HG03159 (cell line): Measurements from ENCODE around the gene CDH26.

Source experiments
- ATAC-seq: cut with Tn5 transposase; IDR thresholded peaks from one replicate; pipeline ENCODE4 v1.9.1; 2021; ENCODE audit warnings: mild to moderate bottlenecking, moderate library complexity; ENCODE audit not compliant: unreplicated experiment

Gene CDH26

DNA sequence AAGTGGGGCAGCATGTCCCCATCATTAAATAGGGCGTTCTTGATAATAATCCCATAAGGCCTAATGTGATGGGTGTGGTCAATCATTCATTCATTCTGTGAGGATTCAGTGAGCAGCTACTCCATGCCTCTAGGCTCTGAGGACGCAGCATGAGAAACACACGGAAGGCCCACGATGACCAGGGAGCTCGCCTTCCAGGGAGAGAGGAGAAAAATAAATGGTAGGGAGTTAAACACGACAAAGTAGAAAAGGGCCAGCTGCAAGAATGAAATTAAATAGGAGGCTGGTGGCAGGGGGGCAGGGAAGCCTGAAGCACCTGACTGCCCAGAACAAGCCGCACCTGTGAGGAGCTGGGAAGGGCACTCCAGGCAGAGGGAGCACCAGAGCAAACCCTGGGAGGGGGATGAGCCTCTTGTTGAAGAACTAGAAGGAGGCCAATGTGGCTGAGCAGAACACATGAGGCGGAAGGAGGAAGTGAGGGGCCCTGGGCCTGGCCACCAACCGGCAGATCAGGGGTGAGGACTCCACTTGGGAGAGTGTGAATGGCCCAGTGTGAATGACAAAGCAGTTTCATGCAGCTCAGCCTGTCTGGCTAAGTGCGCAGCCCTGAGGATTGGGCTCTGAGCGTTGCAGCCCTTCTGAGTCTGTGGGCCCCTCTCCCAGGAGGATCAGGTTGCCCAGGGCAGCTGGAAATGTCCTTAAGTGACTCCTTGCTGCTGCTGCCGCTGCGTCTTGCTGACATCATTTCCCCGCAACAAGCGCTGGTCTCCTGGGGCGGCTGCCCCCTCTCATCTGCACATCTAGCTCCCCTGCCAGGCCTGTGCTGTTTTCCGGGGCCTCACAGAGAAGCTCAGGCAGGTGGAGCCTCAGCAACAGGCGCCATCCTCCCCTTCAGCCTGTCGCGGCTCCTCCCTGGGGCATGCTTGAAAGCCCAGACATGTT is 99.9 kb downstream of the CDH26 start:
- ATAC-seq, result no peak

DNA sequence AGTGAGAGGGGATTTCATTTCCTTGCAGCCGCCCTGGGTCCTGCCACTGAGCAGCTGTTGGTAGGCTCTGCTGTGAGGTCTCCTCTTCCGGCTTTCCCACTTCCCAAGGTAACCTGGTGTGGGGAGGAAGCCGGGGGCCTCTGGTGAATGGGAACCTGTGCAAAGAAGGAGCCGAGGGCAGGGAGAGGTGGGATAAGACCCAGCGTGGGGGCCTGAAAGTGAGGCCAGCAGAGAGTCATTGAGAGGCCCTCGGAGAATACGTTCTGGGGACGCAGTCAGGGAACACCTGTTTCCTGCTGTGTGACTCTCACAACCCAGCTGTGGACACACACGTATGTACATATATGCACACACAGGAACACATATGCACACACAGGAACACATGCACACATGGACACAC is 100.7 kb downstream of the CDH26 start:
- ATAC-seq, result no peak

DNA sequence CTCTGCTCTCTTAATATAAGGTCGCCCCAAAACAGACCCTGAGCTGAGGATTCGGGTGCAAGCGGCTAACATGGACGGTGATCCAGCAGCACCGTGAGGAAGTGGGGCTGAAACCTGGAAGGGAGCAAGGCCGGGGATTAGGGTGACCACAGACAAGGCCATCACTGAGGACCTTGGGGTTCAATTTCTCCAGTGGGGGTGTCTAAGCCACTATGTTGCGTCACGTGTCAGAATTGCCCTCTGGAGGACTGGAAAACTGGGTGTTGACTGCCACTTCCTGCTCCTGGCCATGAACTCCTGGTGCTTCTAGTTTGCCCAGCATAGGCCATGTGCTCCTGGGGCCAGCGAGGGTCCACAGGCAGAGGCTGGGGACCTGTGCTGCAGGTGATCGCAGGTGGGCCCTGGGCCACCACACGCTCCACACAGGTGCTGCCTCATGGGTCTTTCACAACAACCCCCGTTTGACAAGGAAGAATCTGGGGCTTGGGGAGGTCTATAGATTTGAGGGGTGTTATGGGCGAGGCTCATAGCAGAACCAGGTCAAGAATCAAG is 101.9 kb downstream of the CDH26 start:
- no peak for ATAC-seq

DNA sequence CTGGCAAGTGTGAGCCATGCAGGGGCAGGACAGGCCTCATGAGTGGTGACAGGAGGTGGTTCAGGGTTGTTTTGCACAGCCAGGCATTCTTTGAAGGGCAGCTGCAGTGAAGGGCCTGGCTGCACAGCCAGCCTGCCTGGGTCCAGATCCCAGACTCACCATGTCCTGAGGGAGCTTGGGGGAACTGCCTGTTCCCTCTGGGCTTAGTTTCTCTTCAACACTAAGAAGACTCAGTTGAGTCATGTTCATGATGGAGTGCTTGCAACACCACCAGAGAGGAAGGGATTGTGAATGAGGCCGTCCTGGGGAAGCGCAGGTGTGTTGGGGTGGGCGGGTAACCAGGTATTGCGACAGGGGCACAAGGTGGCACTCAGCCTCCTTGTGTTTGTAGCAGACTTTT is 102.4 kb downstream of the CDH26 start:
- ATAC-seq, result no peak

DNA sequence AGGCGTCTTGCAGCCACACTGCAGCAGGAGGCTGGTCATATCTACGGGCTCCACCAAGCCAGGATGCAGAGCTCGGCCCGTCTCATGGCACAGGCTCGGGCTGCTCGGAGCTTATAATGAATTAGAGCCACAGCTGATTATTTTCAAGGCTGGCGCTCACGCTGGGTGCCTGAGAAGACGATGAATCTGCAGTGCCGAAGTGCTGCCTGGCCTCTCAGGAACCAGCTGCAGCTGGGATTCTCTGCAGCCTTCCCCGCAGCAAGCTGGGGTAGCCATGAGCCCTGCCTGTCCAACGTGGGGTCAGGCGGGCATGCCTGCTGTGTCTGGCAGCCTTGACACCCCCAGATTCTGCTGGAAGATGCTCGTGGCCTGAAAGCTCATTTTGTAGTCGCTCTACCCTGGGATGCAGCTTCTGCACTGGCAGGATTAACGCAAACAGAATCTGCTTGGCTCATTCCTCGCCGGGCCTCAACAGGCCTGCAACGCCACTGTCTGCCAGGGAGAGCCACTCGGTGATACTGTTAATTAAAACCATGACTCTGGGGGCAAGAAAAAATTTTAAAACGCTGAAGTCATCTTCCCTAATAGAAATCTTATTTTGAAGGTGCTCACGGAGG is 104.3 kb downstream of the CDH26 start:
- ATAC-seq, result no peak

DNA sequence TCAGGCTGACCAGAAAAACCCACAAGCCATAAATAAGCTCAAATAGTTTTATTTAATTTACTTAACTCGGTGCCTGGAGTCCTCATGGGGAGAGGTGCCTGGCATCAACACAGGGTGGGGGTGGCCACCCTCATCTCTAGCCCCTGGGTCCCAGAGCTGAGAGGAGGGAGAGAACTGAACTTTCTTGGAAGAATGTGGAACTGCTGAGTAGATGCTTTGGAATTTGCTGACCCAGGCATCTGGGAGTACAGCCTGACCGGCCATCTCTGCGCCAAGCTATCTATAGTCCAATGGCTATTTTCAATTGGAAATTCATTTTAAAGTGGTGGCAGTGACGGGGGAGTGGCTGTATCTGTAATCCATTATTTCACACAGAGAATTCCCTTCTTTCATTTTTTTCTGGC is 104.8 kb downstream of the CDH26 start:
- no peak for ATAC-seq

DNA sequence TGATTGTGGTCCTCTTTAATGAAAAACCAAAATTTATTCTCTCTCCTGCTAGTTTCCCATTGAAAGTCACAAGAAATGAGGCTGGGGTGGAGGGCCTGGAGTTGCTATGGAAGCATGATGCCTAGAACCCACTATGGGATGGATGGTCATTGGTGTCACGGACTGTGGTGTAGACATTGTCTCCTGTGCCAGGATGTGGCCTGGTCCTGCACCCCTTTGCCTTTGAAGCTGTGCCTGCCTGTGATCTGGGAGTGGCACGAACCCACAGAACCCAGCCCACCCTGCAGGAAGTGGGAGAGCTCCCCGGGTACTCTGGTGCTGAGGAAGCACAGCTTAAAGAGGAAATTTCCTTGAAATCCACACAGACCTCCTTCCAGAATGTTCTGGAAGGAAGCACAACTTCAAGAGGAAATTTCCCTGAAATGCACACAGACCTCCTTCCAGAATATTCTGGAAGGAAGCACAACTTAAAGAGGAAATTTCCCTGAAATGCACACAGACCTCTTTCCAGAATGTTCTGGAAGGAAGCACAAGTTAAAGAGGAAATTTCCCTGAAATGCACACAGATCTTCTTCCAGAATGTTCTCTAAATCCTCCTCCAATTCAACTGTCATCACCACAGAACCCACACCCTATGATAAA is 105.6 kb downstream of the CDH26 start:
- no peak for ATAC-seq
